Activated CD4-positive, CD25-positive, alpha-beta regulatory T cell (primary cell): ENCODE results near the gene KRTAP4-7.
"Not testable (repeated sequence)": the region's sequence is repeated elsewhere in the genome, so short reads cannot be mapped to it uniquely, and the experiment has no call there.

Source experiments
- DNase-seq, 4 experiments: peaks; one replicate each; lab custom pipeline; 2025; lab: John Stamatoyannopoulos, UW

KRTAP4-7 gene

GRCh38 chr17:41108728-41109386 is 24.9 kb downstream of the KRTAP4-7 start:
- DNase-seq = not testable (repeated sequence)

- DNase-seq = no peak
These were observed 27.4 kb downstream of the KRTAP4-7 start for GRCh38 chr17:41111151-41111885.

DNA sequence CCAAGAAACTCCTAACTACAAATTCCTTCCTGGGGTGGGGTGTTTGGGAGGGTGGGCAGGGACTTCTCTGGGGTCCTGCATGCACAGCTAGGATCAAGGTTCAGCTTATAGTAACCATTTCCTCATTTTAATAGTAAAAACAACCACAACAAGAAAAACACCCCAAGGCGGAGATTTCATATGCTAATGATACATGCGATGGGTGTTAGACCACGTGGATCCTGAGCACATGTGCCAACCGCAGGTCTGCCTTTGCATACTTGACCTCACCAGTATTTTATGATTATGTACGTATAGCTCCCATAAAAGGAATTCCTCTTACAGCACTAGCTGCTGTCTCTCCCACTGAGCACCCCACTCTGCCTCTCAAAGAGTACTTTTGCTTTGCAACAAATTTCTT is 32.3 kb downstream of the KRTAP4-7 start:
- no peak for DNase-seq

- not testable (repeated sequence) for DNase-seq
These were observed 34.0 kb downstream of the KRTAP4-7 start, which contains the start of gene KRTAP4-11 for GRCh38 chr17:41117846-41118386. TSS of gene KRTAP4-11 (minus strand) at chr17:41118373. CDS start at chr17:41118315, 58 bp downstream.

DNA sequence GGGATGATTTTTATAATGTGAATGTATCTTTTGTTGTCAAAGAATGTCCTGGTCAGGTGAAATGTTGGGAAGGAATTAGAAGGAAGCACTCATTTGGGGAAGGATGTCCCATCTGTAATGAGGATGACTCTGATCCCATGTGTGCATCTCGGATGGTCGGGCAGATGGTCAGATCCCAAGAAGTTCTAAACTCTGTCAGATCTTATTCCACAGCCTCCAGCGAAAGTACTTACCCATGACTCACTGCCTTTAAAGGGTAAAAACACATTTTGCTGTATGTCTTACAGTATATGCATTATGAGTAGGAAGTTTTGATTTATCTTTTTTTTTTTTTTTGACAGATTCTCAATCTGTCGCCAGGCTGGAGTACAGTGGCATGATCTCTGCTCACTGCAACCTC is 34.8 kb downstream of the KRTAP4-7 start:
- DNase-seq = no peak

DNA sequence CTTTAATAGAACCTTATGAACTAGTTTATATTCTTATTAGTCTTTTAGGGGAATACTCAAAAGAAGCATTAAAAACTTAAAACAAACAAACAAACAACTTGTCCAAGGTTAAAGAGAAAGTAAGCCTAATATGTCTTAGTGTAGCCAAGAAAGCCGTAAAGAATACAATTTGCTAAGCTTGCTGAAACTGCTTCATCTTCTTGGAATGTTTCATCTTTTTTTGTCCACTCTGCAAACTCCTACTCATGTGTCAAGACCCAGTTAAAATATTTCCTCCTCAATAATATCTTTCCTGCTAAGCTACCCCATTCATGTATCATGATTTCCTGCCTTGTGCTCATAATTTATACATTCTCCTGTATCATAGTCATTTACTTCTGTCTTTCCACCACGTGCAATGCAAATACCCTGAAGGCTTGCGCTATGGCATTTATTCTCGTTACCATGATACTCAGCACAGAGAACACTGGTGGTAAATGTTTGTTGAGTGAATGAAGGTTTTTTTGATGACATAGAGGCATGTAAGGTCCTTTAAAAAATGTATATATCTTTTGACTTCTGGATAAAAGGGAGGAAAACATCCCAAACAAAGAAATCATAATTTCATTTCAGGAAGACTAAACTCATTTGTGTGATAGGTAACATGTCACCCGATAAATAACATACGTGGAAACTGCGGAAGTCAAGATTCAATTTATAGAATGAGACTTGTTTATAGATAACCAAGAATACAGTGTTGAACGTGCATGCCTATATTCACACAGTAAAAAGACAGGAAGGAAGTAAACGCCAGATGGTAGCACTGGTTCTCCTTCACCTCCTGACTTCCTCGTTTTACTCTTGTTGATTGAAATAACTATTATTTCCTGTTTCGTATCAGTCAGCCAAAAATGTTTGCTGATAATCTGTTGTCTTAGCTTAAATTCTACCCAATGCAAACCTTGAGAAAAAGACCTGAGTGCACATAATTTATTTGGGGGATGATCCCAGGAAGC is 36.0 kb downstream of the KRTAP4-7 start:
- DNase-seq = not testable (repeated sequence)

- no peak for DNase-seq
These were observed 37.8 kb downstream of the KRTAP4-7 start for GRCh38 chr17:41121742-41122141.

DNA sequence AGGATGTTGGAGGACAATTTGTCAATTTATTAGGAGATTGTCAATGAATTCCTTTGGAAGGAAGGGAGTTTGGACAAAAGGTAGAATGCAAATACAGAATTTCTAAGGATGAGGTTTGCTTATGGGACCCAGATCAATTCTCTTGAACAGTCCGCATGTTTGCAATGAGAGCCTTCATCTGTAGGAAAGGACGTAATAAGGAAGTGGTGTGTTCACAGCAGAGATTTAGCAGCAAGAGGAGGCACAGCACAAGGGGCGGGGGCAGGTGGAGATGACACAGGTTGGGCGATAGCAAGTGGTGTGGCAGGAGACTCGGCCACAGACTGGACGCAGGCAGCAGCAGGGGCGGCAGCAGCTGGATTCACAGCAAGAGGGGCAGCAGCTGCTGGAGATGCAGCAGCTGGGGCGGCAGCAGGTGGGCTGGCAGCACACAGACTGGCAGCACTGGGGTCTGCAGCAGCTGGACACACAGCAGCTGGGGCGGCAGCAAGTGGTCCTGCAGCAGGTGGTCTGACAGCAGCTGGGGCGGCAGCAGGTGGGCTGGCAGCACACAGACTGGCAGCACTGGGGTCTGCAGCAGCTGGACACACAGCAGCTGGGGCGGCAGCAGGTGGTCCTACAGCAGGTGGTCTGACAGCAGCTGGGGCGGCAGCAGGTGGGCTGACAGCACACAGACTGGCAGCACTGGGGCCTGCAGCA is 39.5 kb downstream of the KRTAP4-7 start:
- DNase-seq = not testable (repeated sequence)

- not testable (repeated sequence) for DNase-seq
These were observed 40.0 kb downstream of the KRTAP4-7 start, which contains the start of gene KRTAP4-12 for GRCh38 chr17:41123991-41124371. TSS of gene KRTAP4-12 (minus strand) at chr17:41124182. CDS start at chr17:41124122, 60 bp downstream.

DNA sequence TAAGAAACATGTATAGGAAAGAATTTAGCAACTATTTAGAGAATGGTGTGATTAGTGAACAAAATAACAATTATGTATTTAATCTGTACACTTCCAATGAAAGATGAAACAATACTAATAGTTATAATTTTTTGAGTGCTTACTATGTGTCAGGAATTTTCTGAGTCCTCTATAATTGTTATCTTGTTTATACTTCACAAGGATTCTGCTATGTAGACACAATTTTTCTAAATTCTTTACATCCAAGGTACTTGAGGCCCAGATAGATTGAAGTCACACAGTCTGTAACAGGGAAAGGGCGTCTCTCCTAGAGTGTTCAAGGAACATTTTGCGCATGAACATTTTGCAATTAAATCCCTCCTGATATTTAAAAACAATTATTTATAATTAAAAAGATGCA is 41.1 kb downstream of the KRTAP4-7 start:
- DNase-seq = no peak

GRCh38 chr17:41126412-41126811 is 42.5 kb downstream of the KRTAP4-7 start:
- DNase-seq = no peak

DNA sequence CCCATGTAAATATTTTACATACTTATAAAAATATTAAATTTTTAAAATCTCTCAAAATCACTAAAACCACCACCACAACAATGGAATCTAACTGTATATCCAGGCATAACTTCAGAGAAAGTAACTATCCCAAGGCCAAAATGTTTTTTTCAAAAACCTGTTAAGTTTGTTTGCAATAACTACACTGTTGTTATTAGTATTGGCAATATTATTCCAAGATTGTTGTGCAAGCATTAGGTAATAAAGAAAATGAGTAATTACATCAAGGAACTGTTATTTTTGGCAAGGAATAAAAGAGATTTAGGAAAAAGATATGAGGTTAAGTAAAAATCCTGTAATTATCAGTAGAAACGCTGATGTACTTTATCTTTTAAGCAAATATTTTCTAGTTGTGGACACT is 43.4 kb downstream of the KRTAP4-7 start:
- no peak for DNase-seq

DNA sequence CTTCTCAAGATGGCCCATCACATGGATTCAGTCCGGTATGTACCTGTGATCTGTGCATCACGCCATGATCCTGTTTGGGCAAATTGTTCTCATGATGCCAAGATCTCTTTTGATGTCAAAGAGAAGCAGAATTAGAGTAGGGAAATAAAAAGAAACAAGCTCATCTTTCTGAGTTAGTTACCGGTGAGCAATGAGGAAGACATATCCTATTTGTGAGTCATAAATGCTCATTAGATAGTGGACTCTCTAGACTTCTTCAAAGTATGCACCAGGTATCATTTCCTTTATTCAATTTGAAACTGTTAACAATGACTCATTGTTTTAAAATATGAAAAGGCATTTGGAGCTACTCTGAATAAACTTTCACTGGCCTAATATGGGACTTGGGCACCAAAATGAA is 48.0 kb downstream of the KRTAP4-7 start:
- DNase-seq = no peak

DNA sequence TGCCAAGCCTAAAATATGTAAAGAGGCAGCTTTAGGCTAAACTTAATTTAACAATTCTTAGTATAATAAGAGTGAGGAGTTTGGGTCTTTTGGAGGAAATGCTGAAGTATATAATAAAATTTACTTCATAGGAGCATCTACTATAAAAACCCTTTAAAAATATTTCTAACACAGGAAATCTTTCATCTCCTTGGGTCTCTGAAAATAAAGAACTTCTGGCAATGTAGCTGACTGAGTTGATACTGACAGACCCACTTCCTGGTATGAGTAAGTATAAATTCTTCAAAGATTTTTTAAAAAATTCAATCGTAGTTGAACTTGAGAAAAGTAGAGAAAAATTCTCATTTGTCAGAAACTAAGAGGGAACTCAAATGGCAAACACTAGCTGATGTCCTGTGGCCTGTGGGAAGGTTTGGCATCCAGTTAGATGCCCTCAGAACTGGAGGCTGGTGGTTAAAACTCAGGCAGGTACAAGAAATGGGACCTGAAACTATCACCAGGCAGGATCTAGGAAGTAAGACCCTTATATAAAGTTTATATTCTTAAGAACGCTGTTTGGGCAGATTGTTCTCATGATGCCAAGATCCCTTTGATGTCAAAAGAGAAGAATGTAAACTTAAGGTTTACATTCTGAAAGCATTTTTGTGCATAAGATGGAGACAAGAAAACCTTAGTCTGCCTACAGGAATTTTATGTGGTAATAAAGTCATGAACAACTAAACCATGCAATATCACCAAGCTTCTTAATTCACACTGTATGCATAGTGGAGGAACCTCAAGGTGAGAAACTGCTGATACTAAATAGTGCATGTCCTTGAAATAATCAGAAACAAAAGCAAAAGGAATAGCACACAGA is 50.2 kb downstream of the KRTAP4-7 start:
- no peak for DNase-seq
